ENCODE measurements around the gene USH1C.

USH1C gene

GRCh38 chr11:17590463-17590862, 46.2 kb upstream of the USH1C start:
- no peak for TF ChIP-seq ZFP3 (CRISPR knock-in tag; IDR thresholded peaks at IDR 0.05)
- no peak for TF ChIP-seq PPARA (CRISPR knock-in tag; IDR thresholded peaks at IDR 0.05; ENCODE audit: borderline replicate concordance)
- no peak for TF ChIP-seq CSRNP3 (CRISPR knock-in tag; IDR thresholded peaks at IDR 0.05)
- TF ChIP-seq RARB (CRISPR knock-in tag; IDR thresholded peaks at IDR 0.05): no peak
- TF ChIP-seq TOX (CRISPR knock-in tag; IDR thresholded peaks at IDR 0.05; ENCODE audit: borderline replicate concordance): no peak
- TF ChIP-seq POU6F1 (CRISPR knock-in tag; IDR thresholded peaks at IDR 0.05; ENCODE audit: borderline replicate concordance, low read depth): no peak
- no peak for TF ChIP-seq OSR1 (CRISPR knock-in tag; IDR thresholded peaks at IDR 0.05)
- no peak for TF ChIP-seq CSDC2 (CRISPR knock-in tag; IDR thresholded peaks at IDR 0.05)
- TF ChIP-seq ZFP30 (CRISPR knock-in tag; IDR thresholded peaks at IDR 0.05): no peak
- TF ChIP-seq GLIS3 (CRISPR knock-in tag; IDR thresholded peaks at IDR 0.05): no peak
- no peak for TF ChIP-seq PATZ1 (CRISPR knock-in tag; IDR thresholded peaks at IDR 0.05; ENCODE audit: borderline replicate concordance)
- TF ChIP-seq TCF4 (CRISPR knock-in tag; IDR thresholded peaks at IDR 0.05; ENCODE audit: borderline replicate concordance): no peak
- TF ChIP-seq TSHZ2 (CRISPR knock-in tag; IDR thresholded peaks at IDR 0.05): no peak
- no peak for TF ChIP-seq BACH2 (CRISPR knock-in tag; IDR thresholded peaks at IDR 0.05; ENCODE audit: borderline replicate concordance)
- TF ChIP-seq ISL1 (CRISPR knock-in tag; IDR thresholded peaks at IDR 0.05): no peak
- TF ChIP-seq ZC3H10 (CRISPR knock-in tag; IDR thresholded peaks at IDR 0.05): no peak
- TF ChIP-seq ARNTL (CRISPR knock-in tag; IDR thresholded peaks at IDR 0.05; ENCODE audit: borderline replicate concordance, low read depth): no peak
- ATAC-seq: no peak

GRCh38 chr11:17588721-17589120, 44.5 kb upstream of the USH1C start:
- ATAC-seq: no peak
- no peak for TF ChIP-seq POU6F1 (CRISPR knock-in tag; IDR thresholded peaks at IDR 0.05; ENCODE audit: borderline replicate concordance, low read depth)
- no peak for TF ChIP-seq ISL1 (CRISPR knock-in tag; IDR thresholded peaks at IDR 0.05)
- no peak for TF ChIP-seq PPARA (CRISPR knock-in tag; IDR thresholded peaks at IDR 0.05; ENCODE audit: borderline replicate concordance)
- no peak for TF ChIP-seq TSHZ2 (CRISPR knock-in tag; IDR thresholded peaks at IDR 0.05)
- TF ChIP-seq RARB (CRISPR knock-in tag; IDR thresholded peaks at IDR 0.05): no peak
- TF ChIP-seq CREB5 (CRISPR knock-in tag; IDR thresholded peaks at IDR 0.05; ENCODE audit: low read depth): no peak
- TF ChIP-seq TOX (CRISPR knock-in tag; IDR thresholded peaks at IDR 0.05; ENCODE audit: borderline replicate concordance): no peak
- no peak for TF ChIP-seq ZC3H10 (CRISPR knock-in tag; IDR thresholded peaks at IDR 0.05)

Data from SK-N-SH treated with all-trans-retinoic acid at 6 μM for 48 hours (cell line).